Neural cell (in vitro differentiated cells): ENCODE measurements around the gene AGBL1. TPM values are rescaled to one million over a fixed set of nuclear protein-coding genes. Genes with fewer than 3 reads are reported as not detected.

Source experiments
- H2AFZ ChIP-seq: fragments of 200-600, 300-800 bp; sonication (generic), shearing (Covaris generic); 2 replicates; pipeline ENCODE4 v1.6.0; 2014; ENCODE audit warnings: low read depth, mild to moderate bottlenecking, antibody characterized with exemption, low read length, moderate library complexity
- H3F3A ChIP-seq: fragments of 200-600 bp; shearing (Covaris generic); 2 replicates; pipeline ENCODE4 v1.6.1; 2016; ENCODE audit warnings: mild to moderate bottlenecking, moderate library complexity, mixed read lengths, antibody characterized with exemption, low read length; ENCODE audit not compliant: insufficient read depth, poor library complexity, severe bottlenecking
- H3K27ac ChIP-seq: fragments of 200-600, 300-800 bp; sonication (generic), shearing (Covaris generic); 2 replicates; pipeline ENCODE4 v1.5.1; 2014; ENCODE audit warnings: mild to moderate bottlenecking, low read length, moderate library complexity
- H3K27me3 ChIP-seq: fragments of 300-800, 200-600 bp; sonication (generic), shearing (Covaris generic); 2 replicates; pipeline ENCODE4 v1.6.0; 2014; ENCODE audit warnings: mild to moderate bottlenecking, low read depth, low read length, moderate library complexity; ENCODE audit not compliant: insufficient read depth
- H3K36me3 ChIP-seq: fragments of 300-800, 200-600 bp; sonication (generic), shearing (Covaris generic); 2 replicates; pipeline ENCODE4 v1.5.1; 2014; ENCODE audit warnings: mild to moderate bottlenecking, antibody characterized with exemption, low read length, moderate library complexity; ENCODE audit not compliant: insufficient read depth
- H3K4me2 ChIP-seq: fragments of 300-800, 200-600 bp; sonication (generic), shearing (Covaris generic); 2 replicates; pipeline ENCODE4 v1.6.0; 2014; ENCODE audit warnings: mild to moderate bottlenecking, low read length
- H3K4me3 ChIP-seq: fragments of 300-800, 200-600 bp; sonication (generic), shearing (Covaris generic); 2 replicates; pipeline ENCODE4 v1.5.1; 2014; ENCODE audit warnings: mild to moderate bottlenecking, low read length, moderate library complexity
- H3K79me2 ChIP-seq: fragments of 200-600 bp; shearing (Covaris generic); replicated peaks from 2 replicates; pipeline ENCODE4 v1.6.0; 2014; ENCODE audit warnings: mild to moderate bottlenecking, low read length, moderate library complexity; ENCODE audit not compliant: insufficient read depth
- H3K9ac ChIP-seq: fragments of 300-800, 200-600 bp; sonication (generic), shearing (Covaris generic); 2 replicates; pipeline ENCODE4 v1.6.1; 2016; ENCODE audit warnings: mild to moderate bottlenecking, low read length, mixed read lengths
- H3K9me2 ChIP-seq: fragments of 200-600 bp; shearing (Covaris generic); 2 replicates; pipeline ENCODE4 v1.6.1; 2016; ENCODE audit warnings: mild to moderate bottlenecking, low read length, mixed read lengths; ENCODE audit not compliant: insufficient read depth
- H3K9me3 ChIP-seq: fragments of 200-600, 300-800 bp; sonication (generic), shearing (Covaris generic); 2 replicates; pipeline ENCODE4 v1.6.1; 2016; ENCODE audit warnings: mild to moderate bottlenecking, mixed run types, low read length, moderate library complexity, mixed read lengths
- H4K20me1 ChIP-seq: fragments of 200-600 bp; shearing (Covaris generic); 2 replicates; pipeline ENCODE4 v1.6.1; 2016; ENCODE audit warnings: mild to moderate bottlenecking, mixed run types; ENCODE audit not compliant: insufficient read depth
- CTCF ChIP-seq: fragments of 450-650 bp; IDR thresholded peaks from 2 replicates; pipeline ENCODE4 v1.5.1; 2014; ENCODE audit warnings: antibody characterized with exemption, mild to moderate bottlenecking, moderate library complexity; ENCODE audit not compliant: poor library complexity, severe bottlenecking
- EP300 ChIP-seq: fragments of 450-650 bp; conservative IDR thresholded peaks from 2 replicates; pipeline ENCODE4 v1.6.1; 2014; ENCODE audit warnings: antibody characterized with exemption, mild to moderate bottlenecking, moderate library complexity; ENCODE audit not compliant: poor library complexity, severe bottlenecking
- EZH2 ChIP-seq: fragments of 200-600, 300-800 bp; shearing (Covaris generic), sonication (generic); IDR thresholded peaks from 2 replicates; pipeline ENCODE4 v1.6.1; 2014; ENCODE audit warnings: antibody characterized with exemption, low read length, borderline replicate concordance, mild to moderate bottlenecking; ENCODE audit not compliant: insufficient read depth, poor library complexity, severe bottlenecking
- MXI1 ChIP-seq: fragments of 450-650 bp; conservative IDR thresholded peaks from 2 replicates; pipeline ENCODE4 v1.6.1; 2014; ENCODE audit warnings: antibody characterized with exemption, mild to moderate bottlenecking; ENCODE audit not compliant: poor library complexity, severe bottlenecking
- POLR2AphosphoS5 ChIP-seq: IDR thresholded peaks from 2 replicates; pipeline ENCODE4 v1.6.1; 2012
- RAD21 ChIP-seq: fragments of 450-650 bp; conservative IDR thresholded peaks from 2 replicates; pipeline ENCODE4 v1.6.1; 2014; ENCODE audit warnings: antibody characterized with exemption, mild to moderate bottlenecking, moderate library complexity
- REST ChIP-seq: IDR thresholded peaks from 2 replicates; pipeline ENCODE4 v1.6.1; 2012; ENCODE audit warnings: borderline replicate concordance
- SMC3 ChIP-seq: fragments of 450-650 bp; conservative IDR thresholded peaks from 2 replicates; pipeline ENCODE4 v1.6.1; 2014; ENCODE audit warnings: antibody characterized with exemption, mild to moderate bottlenecking, moderate library complexity; ENCODE audit not compliant: poor library complexity
- TAF1 ChIP-seq: IDR thresholded peaks from 2 replicates; pipeline ENCODE4 v1.6.1; 2012; ENCODE audit warnings: low read depth
- polyA plus RNA-seq: library from polyadenylated mRNA; depleted of rRNA; stranded (reverse); fragments of >200 nt; gene quantifications from 2 replicates; pipeline ENCODE4 v1.2.3, GENCODE V29; 2014

Gene AGBL1
- polyA plus RNA-seq, 1 donor from 2014 or later: 0.12 TPM

DNA sequence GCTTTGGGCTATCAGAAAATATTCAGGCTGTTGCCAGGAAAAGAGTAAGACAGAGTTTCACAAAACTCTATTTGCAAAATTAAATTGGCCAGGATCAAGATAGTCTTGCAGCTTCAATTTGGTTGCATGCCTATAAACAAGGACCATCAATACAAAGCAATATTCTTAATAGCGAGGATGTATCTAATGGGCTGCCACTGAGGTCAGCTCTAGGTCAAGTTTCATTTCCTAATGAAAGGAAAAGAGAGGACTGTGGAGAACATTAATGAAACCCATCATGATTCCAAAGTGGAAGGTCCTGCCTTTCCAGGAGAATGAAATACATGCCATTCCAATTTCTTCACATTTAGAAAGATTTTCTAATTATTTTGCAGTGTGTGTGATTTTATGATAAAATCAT is 273.5 kb downstream of the AGBL1 start:
- no peaks in the 10 kb centered on the region for H3K9me3 ChIP-seq
- H3K4me2 ChIP-seq: no peak overlapping the region
- no peak overlapping the region for H3K27ac ChIP-seq
- no peaks in the 10 kb centered on the region for H4K20me1 ChIP-seq
- no peaks in the 10 kb centered on the region for H3K27me3 ChIP-seq
- H3K9ac ChIP-seq: no peak overlapping the region
- no peaks in the 10 kb centered on the region for H3F3A ChIP-seq
- H3K9me2 ChIP-seq: no peaks in the 10 kb centered on the region
- H3K79me2 ChIP-seq: no peaks in the 10 kb centered on the region
- H2AFZ ChIP-seq: no peak overlapping the region
- no peak overlapping the region for H3K4me3 ChIP-seq
- no peaks in the 10 kb centered on the region for H3K36me3 ChIP-seq
- TF ChIP-seq CTCF (no peak), MXI1 (no peak), POLR2AphosphoS5 (no peak), RAD21 (no peak), EZH2 (no peak), TAF1 (no peak), SMC3 (no peak), REST (no peak), EP300 (no peak)

GRCh38 chr15:86355361-86355760 is 275.7 kb downstream of the AGBL1 start:
- H3F3A ChIP-seq: no peaks in the 10 kb centered on the region
- TF ChIP-seq TAF1: no peak
- no peak overlapping the region for H3K9ac ChIP-seq
- no peaks in the 10 kb centered on the region for H3K9me3 ChIP-seq
- no peaks in the 10 kb centered on the region for H3K9me2 ChIP-seq
- no peaks in the 10 kb centered on the region for H4K20me1 ChIP-seq
- no peak overlapping the region for H3K4me2 ChIP-seq
- H2AFZ ChIP-seq: no peak overlapping the region
- no peaks in the 10 kb centered on the region for H3K36me3 ChIP-seq
- no peaks in the 10 kb centered on the region for H3K79me2 ChIP-seq
- no peak overlapping the region for H3K4me3 ChIP-seq
- no peaks in the 10 kb centered on the region for H3K27me3 ChIP-seq
- peak overlapping the region; percentile 73 for H3K27ac ChIP-seq

DNA sequence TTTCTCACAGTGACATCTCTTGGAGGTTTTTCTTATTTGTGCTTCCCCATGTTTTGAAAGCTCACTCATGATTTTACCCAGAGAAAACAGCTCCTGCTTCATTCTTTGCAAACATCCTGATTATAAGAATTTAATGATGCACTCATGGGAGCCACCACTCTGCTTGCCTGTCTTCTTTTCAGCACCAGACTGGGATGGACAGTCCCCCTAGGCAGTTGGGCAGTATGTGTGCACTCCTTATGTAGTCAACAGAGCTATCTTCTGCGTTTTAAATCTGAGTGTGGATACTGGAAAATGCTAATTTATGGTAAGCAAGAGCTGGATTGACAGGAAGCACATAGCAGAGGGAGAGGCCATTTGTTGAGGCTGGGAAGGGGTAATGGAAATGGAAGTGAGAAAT is 276.1 kb downstream of the AGBL1 start:
- peak overlapping the region; percentile 73 for H3K27ac ChIP-seq
- H3K9me2 ChIP-seq: no peaks in the 10 kb centered on the region
- H3K79me2 ChIP-seq: no peaks in the 10 kb centered on the region
- H3K9me3 ChIP-seq: no peaks in the 10 kb centered on the region
- no peaks in the 10 kb centered on the region for H3K36me3 ChIP-seq
- TF ChIP-seq POLR2AphosphoS5 (no peak), MXI1 (no peak), REST (no peak), SMC3 (peak; percentile 28), RAD21 (peak; percentile 45), CTCF (peak; percentile 32)
- no peak overlapping the region for H3K4me2 ChIP-seq
- H3K9ac ChIP-seq: no peak overlapping the region
- no peak overlapping the region for H2AFZ ChIP-seq
- H3F3A ChIP-seq: no peaks in the 10 kb centered on the region
- H3K27me3 ChIP-seq: no peaks in the 10 kb centered on the region
- no peak overlapping the region for H3K4me3 ChIP-seq
- H4K20me1 ChIP-seq: no peaks in the 10 kb centered on the region
